ENCODE data around the gene CES5A.

- no peak for TF ChIP-seq CTCF (IDR thresholded peaks at IDR 0.05 in 4 of 5, conservative IDR thresholded peaks at IDR 0.05 in 1 of 5)
- no peak for TF ChIP-seq POLR2A (IDR thresholded peaks at IDR 0.05)
Measured at GRCh38 chr16:55834049-55834448, 41.1 kb downstream of the CES5A start.
